Epithelial cell of proximal tubule (primary cell): ENCODE results near the gene EMILIN2. TPM values are rescaled to one million over a fixed set of nuclear protein-coding genes. Genes with fewer than 3 reads are reported as not detected.
A peak's percentile ranks its signal among the peaks of the same experiment; 100 is the strongest.

ENCODE experiments used
- DNase-seq: peaks from one replicate; pipeline ENCODE4 v3.0.0-alpha.2; 2011; ENCODE audit warnings: low read depth
- H3K4me3 ChIP-seq: 2 replicates; pipeline ENCODE4 v1.5.1; 2011; ENCODE audit warnings: low read depth, mild to moderate bottlenecking, low read length
- CTCF ChIP-seq: conservative IDR thresholded peaks from 2 replicates; pipeline ENCODE4 v1.5.1; 2012; ENCODE audit warnings: low read depth, mild to moderate bottlenecking, low read length
- total RNA-seq: library from RNA; depleted of rRNA; stranded (reverse); fragments of >200 nt; gene quantifications from 2 replicates; pipeline ENCODE4 v1.2.3, GENCODE V29; 2015

EMILIN2 gene
- total RNA-seq, 1 donor from 2014 or later = 13.2 TPM

- H3K4me3 ChIP-seq = no peak overlapping the region
- no peak for DNase-seq
- TF ChIP-seq CTCF = no peak
These were observed 88.8 kb downstream of the EMILIN2 start for GRCh38 chr18:2935438-2936192.

- no peak overlapping the region for H3K4me3 ChIP-seq
- no peak for TF ChIP-seq CTCF
- peak; percentile 87 for DNase-seq
These were observed 92.5 kb downstream of the EMILIN2 start for GRCh38 chr18:2939317-2939716.

GRCh38 chr18:2948038-2948437 is 101.2 kb downstream of the EMILIN2 start:
- DNase-seq = no peak
- TF ChIP-seq CTCF = peak; percentile 43
- no peak overlapping the region for H3K4me3 ChIP-seq

GRCh38 chr18:2952605-2953004 is 105.8 kb downstream of the EMILIN2 start:
- TF ChIP-seq CTCF = no peak
- H3K4me3 ChIP-seq = no peak overlapping the region
- DNase-seq = no peak

GRCh38 chr18:2953935-2954653 is 107.3 kb downstream of the EMILIN2 start:
- DNase-seq = no peak
- H3K4me3 ChIP-seq = no peak overlapping the region
- no peak for TF ChIP-seq CTCF

GRCh38 chr18:2954869-2955645 is 108.3 kb downstream of the EMILIN2 start:
- no peak overlapping the region for H3K4me3 ChIP-seq
- no peak for TF ChIP-seq CTCF
- no peak for DNase-seq
